HG02642 (cell line): ENCODE measurements around the gene MTMR12.
"Not testable (repeated sequence)": the region's sequence is repeated elsewhere in the genome, so short reads cannot be mapped to it uniquely, and the experiment has no call there.

Experiments
- ATAC-seq: cut with Tn5 transposase; IDR thresholded peaks from one replicate; pipeline ENCODE4 v1.9.1; 2021; ENCODE audit warnings: mild to moderate bottlenecking; ENCODE audit not compliant: unreplicated experiment, poor library complexity

The MTMR12 gene

DNA sequence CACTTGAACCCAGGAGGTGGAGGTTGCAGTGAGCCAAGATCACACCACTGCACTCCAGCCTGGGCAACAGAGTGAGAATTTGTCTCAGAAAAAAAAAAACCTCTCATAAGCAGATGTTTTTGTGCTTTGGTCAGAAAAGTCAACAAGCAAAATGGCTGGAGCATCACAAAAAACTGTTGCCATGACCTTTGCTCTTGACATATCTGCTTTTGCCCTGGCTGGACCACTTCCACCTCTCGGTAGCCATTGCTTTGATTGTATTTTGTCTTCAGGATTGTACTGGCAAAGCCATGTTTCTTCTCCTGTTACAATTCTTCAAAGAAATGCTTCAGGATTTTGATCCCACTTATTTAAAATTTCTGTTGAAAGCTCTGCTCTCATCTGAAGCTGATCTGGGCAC is 67.0 kb downstream of the MTMR12 start:
- no peak for ATAC-seq

DNA sequence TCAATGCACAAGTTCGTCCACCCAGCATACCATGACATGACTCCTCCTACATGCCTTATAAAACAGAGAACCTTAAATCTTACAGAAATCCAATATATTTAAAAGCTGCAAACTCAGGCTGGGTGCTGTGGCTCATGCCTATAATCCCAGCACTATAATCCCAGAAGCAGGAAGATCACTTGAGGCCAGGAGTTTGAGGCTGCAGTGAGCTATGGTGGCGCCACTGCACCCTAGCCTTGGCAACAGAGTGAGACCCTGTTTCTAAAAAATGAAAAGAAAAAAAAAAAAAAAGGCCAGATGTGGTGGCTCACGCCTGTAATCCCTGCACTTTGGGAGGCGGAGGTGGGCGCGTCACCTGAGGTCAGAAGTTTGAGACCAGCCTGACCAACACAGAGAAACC is 68.7 kb downstream of the MTMR12 start:
- ATAC-seq: no peak

DNA sequence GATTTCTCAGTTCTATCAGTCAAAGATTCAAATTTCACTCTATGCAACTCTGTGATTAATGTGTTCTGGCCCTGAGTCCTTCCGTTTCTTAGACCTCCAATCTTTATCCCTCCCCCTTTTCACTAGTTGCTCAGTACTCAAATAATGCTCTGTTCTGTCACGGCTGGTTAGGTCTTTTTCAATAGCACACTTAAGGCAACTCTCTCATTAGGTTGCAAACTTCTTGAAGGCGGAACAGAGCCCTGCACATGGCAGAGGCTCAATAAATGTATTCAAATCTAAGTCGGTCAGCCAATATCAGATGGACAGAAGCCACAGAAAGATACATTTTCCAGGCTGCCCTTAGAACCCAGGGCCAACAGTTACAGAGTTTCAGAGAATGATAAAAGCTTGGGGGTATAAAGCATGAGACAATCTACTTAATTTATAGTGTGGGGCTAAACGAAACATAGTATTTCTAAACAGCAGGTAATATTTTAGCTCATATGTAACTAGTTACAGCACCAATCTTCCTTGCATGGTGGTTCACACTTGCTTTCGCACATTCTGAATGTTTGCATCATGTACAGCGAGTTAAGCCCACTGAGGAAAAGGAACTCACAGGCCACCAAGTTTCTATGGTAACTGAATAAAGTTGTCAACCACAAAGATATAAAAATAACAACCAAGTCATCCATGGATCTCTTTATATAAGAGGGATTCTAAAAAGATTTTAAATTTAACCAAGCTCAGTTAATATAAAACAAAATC is 71.5 kb downstream of the MTMR12 start:
- no peak for ATAC-seq

DNA sequence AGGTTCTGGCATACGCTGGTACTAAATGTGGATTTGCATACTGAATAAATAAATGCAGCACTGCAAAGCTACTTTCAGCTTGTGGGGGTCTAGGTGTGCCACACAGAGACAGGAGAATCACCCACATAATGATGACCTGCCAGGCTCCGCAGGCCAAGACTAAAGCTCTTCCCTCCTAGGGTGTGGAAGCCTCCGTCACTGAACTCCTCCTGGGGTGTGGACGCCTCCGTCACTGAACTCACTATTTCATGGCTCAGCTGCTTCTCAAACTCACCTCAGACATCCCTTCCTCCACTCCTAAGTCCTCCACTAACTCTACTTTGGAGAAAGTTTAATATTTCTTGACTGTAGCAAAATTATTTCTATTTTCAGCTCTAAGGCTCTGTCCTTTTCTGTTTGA is 73.4 kb downstream of the MTMR12 start:
- no peak for ATAC-seq

DNA sequence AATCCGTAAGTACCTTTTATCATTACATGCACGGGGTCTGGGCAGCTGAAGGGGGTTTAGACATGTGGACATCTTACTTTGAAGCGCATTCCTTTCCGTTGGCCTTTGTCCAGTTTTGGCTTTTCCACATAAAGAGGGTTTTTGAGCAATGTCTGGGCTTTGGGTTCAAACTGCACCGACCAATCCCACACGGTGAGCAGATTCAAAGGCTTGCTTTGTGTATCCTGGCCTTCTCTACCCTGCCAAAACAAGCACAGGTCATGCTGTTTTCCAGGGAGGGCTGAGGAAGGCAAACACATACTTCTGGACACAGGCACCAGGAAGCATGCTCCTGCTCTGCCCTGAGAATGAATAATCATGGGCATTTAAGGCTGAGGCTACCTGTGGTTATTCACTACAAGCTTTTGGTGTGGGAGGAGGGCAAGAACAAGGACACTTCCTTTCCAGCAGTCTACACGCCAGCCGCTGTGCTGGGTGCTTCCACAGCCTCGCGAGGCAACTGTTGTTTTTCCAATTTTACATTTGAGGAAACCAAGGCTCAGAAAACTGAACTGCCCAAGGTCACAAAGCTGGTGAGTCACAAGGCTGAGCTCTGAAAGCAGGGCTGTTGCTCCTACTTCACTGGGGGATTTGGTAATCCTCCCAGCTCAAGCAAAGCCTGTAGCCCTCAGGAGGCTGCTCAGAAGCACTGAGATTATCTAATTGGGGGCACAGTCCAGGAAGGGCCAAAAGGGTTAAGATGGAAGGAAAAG is 78.9 kb downstream of the MTMR12 start:
- no peak for ATAC-seq

DNA sequence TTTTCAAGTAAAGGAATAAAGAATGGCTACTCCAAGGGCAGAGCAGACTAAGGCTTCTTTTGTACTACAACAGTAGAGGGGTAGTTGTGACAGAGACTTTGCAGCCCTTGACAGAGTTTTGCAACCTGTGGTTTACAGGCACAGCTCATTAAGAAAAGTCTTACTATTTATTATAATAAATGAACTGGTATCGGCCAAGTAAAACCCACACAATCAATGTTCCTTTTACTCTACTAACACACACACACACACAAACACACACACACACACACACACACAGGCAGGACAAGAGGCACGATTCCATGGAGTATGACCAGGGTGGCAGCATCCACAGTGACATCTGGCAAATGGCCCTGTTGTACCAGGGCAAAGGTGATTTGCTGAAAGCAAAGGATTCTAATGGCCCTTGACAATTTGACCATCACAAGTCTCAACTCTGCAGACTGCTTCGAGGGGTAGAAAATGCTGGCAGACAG is 79.5 kb downstream of the MTMR12 start:
- ATAC-seq: no peak

DNA sequence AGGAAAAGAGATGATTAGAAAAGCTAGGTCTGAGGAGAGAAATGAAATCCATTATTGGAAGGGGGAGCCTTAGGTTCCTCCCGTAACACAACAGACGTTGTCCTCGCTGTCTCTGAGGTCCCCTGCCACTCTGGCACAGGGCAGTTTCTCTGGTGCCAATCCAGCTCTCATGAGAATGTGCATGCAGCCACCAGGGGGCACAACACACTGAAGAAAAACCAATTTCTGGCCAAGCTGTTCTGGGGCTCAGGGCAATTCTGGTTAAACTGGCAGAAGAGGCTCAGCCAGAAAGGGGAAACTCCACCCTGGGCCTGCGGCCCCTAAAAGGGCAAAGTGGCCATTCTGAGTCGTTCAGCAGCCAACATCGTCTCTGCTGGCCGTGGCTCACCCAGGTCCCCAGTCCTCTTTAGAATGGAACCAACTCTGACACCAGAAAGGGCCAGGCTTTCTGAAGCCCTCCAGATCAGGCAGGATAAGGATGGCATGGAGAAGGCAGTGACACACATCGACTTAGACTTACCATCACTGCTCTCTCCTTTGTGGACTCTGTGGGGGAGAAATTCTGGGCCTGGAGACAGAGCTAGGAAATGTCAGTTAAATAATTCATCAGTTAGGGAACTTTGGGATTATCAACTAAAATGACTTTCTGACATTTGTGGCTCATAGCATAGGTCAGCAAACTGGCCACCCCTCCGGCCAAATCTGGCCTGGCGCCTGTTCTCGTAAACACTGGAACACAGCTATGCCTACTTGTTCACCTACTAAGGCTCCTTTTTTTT is 80.1 kb downstream of the MTMR12 start:
- peak; percentile 82 for ATAC-seq

DNA sequence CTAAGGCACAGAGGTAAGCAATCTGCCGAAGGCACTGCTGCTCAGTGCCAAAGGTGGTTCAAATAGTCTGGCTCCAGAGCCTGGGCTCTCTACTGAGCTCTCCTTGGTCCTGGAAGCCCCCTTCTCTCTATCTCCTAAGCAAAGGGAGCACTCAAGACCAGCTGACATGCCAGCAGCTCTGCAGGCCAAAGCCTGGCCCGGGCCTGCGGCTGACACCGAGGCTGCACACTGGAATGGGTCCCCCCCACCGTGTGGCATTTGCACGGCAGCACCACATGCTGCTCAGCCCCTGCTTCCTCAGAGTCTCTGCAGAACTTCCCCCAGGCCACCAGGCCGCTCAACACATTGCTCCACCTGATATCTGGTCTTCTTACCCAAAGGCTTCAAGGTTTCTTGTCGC is 80.8 kb downstream of the MTMR12 start:
- ATAC-seq: no peak

DNA sequence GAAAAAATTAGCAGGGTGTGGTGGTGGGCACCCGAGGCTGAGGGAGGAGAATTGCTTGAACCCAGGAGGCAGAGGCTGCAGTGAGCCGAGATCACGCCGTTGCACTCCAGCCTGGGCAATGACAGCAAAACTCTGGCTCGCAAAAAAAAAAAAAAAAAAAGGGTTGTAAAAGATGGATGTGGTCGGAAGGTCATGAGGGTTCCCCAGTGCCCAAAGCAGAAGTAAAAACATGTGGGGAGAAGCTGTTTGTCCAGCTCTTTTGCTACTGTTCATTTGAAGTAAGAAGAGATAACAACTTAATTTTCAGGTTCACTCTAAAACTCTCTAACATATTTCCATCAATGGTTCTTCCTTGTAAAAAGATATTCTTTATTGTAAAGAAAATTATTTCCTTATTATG is 81.5 kb downstream of the MTMR12 start:
- ATAC-seq: no peak

DNA sequence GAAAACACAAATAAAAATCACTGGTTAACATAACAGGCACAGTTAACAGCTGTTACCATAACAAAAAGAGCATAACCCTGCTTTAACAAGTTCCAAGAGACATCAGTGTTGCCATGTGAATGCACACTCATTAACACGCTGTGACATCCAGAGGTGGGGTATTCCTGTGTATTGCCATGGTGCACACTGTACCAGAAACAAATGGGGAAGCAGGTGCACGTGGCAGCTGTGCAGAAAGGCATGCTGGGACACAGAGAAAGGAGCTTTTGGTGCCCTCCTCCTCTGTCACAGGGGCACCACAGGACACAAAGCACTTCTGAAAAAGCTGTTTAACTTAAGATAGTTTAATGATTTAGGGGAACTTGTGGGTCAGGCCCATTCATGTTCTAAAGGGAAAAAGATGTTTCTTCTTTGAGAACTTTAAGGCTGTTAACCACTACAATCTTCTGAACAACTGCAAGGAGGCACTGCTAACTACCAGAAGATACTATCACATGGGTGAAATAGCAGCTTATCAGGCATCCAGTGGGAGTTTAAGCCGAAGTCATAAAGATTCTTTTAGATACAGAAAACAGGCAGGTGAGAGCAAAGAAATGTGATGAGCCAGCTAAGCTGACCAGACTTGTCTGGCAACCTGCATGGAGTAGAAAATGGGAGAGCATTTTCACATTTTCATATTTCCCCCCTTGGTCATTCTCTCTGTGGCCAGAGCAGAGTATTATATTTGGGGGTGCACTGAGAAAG is 82.2 kb downstream of the MTMR12 start:
- no peak for ATAC-seq

DNA sequence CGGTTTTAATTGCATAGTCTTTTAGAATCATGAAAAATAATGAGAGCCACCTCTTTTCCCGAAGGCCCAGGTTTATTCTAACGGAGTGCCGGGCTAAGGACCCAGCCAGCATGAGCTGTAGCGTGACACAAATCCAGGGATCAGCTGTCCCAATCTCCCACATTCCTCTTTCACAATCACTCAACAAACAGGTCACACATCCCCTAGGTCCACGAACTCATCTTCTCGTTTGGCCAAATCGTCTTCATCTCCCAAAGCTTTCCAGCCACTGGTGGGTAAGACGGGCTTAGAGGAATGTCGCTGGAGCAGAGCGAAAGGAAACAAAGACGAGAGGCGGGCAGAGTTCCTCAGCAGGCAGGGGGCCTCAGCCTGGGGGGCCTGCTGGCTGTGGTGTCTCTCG is 83.2 kb downstream of the MTMR12 start:
- no peak for ATAC-seq

DNA sequence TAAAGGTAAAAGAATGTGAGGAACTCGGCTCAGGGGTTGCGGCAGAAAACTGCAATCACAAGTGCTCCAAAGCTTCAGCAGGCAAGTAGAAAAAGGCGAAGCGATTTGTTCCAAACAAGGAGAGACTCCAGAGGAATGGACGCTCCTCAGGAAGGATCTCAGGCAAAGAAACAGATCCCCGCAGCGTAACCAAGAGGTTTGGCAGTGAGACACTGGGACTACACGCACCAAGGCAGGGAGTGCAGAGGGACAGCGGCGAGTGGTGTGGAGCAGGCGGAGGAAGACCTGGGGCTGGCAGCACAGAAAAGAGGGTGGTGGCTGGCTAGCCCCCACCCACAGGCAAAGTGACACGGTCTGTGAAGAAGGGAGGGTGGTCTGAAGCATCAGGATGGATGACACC is 83.9 kb downstream of the MTMR12 start:
- no peak for ATAC-seq

DNA sequence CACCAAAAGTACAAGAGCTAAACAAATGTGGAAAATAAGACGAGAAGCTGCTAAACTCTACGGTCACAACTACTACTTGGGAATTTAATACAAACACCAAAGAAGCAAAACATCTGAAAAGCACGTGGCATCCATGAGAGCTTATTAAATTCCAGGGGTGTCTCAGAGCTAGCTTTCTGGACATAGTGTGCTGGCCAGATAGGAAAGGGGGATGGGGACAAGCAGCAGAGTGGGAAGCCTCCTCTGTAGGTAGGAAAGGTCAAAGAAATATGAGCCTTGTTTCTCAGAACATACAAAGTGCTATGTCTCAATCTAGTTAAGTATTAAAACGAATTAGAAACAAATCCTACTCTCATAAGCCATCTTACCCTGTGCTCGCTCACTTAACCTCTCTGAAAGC is 87.3 kb downstream of the MTMR12 start:
- ATAC-seq: no peak

DNA sequence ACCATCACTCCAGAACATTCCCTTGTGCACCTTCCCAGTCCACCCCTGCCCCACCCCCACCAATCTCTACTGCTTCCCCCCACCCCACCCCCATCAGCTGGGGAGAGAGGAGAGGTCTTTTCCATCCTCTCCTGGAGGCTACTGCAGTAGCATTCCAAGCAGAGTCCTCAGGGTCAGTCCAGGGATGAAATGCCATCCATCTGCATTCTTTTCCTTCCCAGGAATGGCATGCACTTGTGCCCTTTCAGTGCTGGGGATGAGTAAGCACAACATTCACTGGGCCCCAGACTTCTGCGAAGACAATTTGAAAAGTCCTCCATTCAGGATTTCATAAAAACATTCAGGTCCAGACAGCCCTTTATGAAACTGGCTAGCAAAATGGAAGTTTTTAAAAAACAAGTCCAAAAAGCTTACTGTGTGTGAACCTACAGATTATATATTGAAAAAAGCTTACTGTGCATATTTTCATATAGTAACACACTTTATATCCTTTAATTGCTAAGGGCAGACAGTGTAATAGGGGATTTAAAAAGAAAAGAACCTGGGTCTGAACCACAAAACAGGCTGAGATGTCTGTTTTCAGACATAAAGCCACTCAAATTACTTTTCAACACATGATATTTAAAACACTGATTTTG is 88.6 kb downstream of the MTMR12 start:
- ATAC-seq: no peak

DNA sequence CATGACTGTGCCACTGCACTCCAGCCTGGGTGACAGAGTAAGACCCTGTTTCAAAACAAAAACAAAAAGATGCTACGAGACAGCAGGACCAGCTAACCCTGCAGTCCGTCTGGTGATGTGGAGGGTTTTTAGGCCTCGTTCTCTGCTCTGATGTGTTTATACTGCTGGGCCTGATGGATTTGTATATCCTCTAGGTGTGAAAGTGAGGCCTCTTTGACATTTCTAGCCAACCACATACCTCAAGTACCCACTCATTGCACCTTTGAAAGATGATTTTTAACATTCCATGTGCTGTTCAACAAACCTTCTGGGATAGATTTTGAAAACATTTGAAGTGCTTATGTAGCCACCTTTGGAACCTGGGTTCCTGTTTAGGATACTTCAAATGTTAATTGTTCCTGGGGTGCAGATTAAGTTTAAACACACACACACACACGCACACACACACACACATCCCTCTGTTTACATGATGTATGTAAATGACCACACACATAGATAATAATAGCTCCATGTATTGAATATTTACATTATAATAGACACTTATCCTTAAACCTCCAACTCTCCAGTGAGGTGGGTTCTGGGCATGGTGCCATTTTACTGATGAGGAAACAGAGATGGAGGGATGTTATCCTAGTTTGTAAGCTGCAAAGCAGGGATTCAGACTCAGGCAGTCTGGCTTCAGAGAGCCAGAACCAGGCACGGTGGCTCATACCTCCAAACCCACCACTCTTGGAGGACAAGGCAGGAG is 89.8 kb downstream of the MTMR12 start:
- no peak for ATAC-seq

DNA sequence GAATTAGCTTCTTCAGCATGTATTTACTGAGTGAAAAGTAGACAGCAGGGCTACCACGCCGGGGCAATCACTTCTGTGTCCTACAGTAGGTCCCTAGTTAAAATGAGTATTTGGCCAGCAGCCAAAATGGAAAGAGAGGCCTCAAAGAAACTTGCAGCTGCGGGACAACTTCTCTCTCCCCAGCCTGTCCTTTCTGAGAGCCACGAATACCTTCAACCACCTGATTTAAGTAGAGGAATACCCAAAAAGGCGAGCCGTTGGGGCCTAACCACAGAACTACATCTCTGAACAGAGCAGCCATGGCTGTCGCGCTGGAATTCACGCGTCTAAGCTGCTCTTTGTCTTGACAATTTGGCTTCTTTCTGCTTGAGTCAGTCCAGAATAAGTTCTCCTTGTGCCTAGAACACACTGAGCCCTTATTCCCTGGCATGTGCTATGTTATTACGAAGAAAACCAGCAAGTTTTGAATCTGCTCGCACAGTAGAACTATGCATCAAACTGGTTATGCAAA is 94.8 kb downstream of the MTMR12 start:
- peak; percentile 58 for ATAC-seq

DNA sequence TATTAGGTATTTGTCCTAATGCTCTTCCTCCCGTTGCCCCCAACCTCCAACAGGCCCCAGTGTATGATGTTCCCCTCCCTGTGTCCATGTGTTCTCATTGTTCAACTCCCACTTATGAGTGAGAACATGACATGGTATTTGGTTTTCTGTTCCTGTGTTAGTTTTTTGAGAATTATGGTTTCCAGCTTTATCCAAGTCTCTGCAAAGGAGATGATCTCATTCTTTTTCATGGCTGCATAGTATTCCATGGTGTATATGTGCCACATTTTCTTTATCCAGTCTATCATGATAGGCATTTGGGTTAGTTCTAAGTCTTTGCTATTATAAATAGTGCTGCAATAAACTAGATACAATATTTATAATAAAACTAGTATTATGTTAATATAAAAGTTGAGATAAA is 98.4 kb downstream of the MTMR12 start:
- not testable (repeated sequence) for ATAC-seq

DNA sequence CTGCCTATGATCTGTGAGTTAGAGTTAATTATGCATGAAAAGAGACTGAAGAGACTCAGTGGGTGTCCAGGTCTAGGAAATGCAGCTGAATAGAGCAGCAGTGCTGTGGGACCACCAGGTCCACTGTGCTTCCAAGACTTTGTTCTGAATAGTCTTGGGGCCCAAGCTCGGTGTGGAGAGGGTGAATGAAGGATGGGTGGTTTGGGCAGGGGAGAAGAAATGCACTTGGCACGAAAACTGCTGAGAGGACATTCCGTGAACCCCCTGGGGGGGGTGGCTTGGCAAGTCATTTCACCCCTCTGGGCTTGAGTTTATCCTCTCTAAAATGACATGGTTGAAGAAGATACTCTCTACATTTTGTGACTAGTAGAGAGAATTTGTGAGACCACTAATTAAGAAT is 102.6 kb downstream of the MTMR12 start:
- ATAC-seq: no peak

DNA sequence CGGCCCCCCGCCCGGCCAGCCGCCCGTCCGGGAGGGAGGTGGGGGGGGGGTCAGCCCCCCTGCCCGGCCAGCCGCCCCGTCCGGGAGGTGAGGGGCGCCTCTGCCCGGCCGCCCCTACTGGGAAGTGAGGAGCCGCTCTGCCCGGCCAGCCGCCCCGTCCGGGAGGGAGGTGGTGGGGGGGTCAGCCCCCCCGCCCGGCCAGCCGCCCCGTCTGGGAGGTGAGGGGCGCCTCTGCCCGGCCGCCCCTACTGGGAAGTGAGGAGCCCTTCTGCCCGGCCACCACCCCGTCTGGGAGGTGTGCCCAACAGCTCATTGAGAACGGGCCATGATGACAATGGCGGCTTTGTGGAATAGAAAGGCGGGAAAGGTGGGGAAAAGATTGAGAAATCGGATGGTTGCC is 103.9 kb downstream of the MTMR12 start:
- not testable (repeated sequence) for ATAC-seq
